Measurements from ENCODE around the gene MALSU1.

The MALSU1 gene

DNA sequence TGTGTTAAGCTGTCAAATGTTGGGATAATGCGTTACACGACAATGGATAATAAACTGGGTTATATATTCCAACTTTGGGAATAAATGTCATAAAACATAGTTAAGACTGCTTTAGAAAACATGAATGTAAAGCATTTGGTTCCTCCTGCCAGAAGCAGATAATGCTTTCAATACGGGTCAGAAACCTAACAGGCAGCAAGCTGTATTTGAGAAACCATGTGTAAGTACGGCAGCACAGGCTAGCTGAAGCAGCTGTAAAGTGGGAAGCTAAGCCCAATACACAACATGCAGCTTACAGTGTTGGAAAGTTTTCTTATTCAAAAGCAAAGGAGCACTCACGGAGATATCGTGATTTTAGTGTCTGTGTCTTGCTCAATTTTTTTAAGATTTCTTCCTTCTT is 46.5 kb downstream of the MALSU1 start:
- in situ Hi-C loops (cut with MboI; ENCODE audit: low pct_unique_long_range_greater_than_20kb, low sequenced_read_pairs, unreplicated experiment): no loop called here
- no peak for TF ChIP-seq CTCF (IDR thresholded peaks at IDR 0.05; ENCODE audit: extremely low read depth, insufficient read depth, missing control alignments)

GRCh38 chr7:23346316-23346715 is 47.2 kb downstream of the MALSU1 start:
- TF ChIP-seq CTCF (IDR thresholded peaks at IDR 0.05; ENCODE audit: extremely low read depth, insufficient read depth, missing control alignments): no peak
- DNase-seq (ENCODE audit: low spot score): peak; percentile 44
- in situ Hi-C loops (cut with MboI; ENCODE audit: low pct_unique_long_range_greater_than_20kb, low sequenced_read_pairs, unreplicated experiment): no loop called here

More for the DNA sequence above, 46.5 kb downstream of the MALSU1 start:
- no peak for DNase-seq (ENCODE audit: low spot score)

GRCh38 chr7:23347033-23347681 is 48.0 kb downstream of the MALSU1 start:
- in situ Hi-C loops (cut with MboI; ENCODE audit: low pct_unique_long_range_greater_than_20kb, low sequenced_read_pairs, unreplicated experiment): no loop called here
- no peak for TF ChIP-seq CTCF (IDR thresholded peaks at IDR 0.05; ENCODE audit: extremely low read depth, insufficient read depth, missing control alignments)
- no peak for DNase-seq (ENCODE audit: low spot score)

GRCh38 chr7:23347682-23348180 is 48.6 kb downstream of the MALSU1 start:
- no peak for TF ChIP-seq CTCF (IDR thresholded peaks at IDR 0.05; ENCODE audit: extremely low read depth, insufficient read depth, missing control alignments)
- no peak for DNase-seq (ENCODE audit: low spot score)
- in situ Hi-C loops (cut with MboI; ENCODE audit: low pct_unique_long_range_greater_than_20kb, low sequenced_read_pairs, unreplicated experiment): no loop called here

DNA sequence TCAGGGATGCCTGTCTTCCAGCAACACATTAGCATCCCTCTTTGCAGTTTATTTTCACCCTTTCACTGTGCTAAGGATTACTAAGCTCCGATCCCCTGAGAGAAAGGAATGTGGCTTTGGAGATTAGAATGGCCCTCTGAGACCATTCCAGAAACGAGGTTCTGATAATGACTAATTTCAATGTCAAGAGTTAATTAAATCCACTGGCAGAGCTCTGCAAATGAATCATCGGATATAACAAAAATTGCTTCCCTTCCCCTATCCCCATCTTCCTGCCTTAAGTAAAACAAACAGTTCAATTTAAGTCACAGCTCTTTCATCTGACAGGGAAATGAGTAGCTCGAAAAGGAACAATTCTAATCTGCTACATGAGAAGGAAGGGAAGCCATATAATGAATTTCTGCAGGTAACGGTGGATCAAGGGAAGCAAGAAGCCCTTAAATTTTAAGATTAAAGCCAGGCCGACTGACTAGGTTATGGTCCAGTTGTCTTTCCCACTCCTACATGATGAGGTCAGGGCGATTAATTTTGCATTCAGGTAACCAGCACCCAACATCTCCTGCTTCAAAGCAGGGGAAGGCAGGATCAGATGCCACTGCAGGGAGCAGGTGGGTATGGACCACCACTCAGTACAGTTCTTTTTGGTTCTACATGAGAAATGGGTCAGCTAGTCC is 50.5 kb downstream of the MALSU1 start:
- in situ Hi-C loops (cut with MboI; ENCODE audit: low pct_unique_long_range_greater_than_20kb, low sequenced_read_pairs, unreplicated experiment): no loop called here
- TF ChIP-seq CTCF (IDR thresholded peaks at IDR 0.05; ENCODE audit: extremely low read depth, insufficient read depth, missing control alignments): no peak
- DNase-seq (ENCODE audit: low spot score): no peak

- TF ChIP-seq CTCF (IDR thresholded peaks at IDR 0.05; ENCODE audit: extremely low read depth, insufficient read depth, missing control alignments): no peak
- in situ Hi-C loops (cut with MboI; ENCODE audit: low pct_unique_long_range_greater_than_20kb, low sequenced_read_pairs, unreplicated experiment): no loop called here
- no peak for DNase-seq (ENCODE audit: low spot score)
Measured at GRCh38 chr7:23350466-23350865, 51.3 kb downstream of the MALSU1 start.

All from GM13977 (cell line).